Uterus (tissue), 2 donors: ENCODE measurements around the gene KCNG1.

Experiments used
- POLR2A ChIP-seq, 2 donors: fragments of 450-650 bp; IDR thresholded peaks; one replicate each; pipeline ENCODE4 v1.6.1; 2016; ENCODE audit warnings: antibody characterized with exemption in 2 of 2, mild to moderate bottlenecking in 1 of 2, moderate library complexity in 1 of 2
- TF ChIP-seq, protein P1 (sequence below), 4 experiments: fragments of 200-600 bp in 2 of 4; fragments of 450-650 bp in 2 of 4; sonication (generic) in 2 of 4; IDR thresholded peaks; one replicate each; pipeline ENCODE4 v1.5.1; 2016 to 2019; ENCODE audit warnings: antibody characterized with exemption in 4 of 4, mild to moderate bottlenecking in 2 of 4, moderate library complexity in 1 of 4

DNA sequence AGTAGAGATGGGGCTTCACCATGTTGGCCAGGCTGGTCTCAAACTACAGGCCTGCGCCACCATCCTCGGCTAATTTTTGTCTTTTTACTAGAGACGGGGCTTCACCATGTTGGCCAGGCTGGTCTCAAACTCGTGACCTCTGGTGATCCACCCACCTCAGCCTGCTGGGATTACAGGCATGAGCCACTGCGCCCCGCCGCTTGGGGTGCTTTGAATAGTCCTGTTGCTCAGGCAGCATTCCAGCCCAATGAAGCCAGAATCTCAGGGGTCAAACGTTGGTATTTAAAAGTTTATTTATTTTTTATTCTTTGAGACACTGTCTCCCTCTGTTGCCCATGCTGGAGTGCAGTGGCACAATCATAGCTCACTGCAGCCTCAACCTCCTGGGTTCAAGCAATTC, 53.0 kb downstream of the KCNG1 start:
- TF ChIP-seq, protein P1, sequence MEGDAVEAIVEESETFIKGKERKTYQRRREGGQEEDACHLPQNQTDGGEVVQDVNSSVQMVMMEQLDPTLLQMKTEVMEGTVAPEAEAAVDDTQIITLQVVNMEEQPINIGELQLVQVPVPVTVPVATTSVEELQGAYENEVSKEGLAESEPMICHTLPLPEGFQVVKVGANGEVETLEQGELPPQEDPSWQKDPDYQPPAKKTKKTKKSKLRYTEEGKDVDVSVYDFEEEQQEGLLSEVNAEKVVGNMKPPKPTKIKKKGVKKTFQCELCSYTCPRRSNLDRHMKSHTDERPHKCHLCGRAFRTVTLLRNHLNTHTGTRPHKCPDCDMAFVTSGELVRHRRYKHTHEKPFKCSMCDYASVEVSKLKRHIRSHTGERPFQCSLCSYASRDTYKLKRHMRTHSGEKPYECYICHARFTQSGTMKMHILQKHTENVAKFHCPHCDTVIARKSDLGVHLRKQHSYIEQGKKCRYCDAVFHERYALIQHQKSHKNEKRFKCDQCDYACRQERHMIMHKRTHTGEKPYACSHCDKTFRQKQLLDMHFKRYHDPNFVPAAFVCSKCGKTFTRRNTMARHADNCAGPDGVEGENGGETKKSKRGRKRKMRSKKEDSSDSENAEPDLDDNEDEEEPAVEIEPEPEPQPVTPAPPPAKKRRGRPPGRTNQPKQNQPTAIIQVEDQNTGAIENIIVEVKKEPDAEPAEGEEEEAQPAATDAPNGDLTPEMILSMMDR (IDR thresholded peaks at IDR 0.05): no peak
- TF ChIP-seq POLR2A (IDR thresholded peaks at IDR 0.05): no peak
